ENCODE data around the gene LDLRAP1. TPM values are rescaled to one million over a fixed set of nuclear protein-coding genes. Genes with fewer than 3 reads are reported as not detected.
"Not testable (repeated sequence)": the region's sequence is repeated elsewhere in the genome, so short reads cannot be mapped to it uniquely, and the experiment has no call there.

LDLRAP1 gene, protein sequence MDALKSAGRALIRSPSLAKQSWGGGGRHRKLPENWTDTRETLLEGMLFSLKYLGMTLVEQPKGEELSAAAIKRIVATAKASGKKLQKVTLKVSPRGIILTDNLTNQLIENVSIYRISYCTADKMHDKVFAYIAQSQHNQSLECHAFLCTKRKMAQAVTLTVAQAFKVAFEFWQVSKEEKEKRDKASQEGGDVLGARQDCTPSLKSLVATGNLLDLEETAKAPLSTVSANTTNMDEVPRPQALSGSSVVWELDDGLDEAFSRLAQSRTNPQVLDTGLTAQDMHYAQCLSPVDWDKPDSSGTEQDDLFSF
- total RNA-seq (2014; rRNA removed; shearing (Covaris generic)) = 47.0 and 47.9 TPM in 2 replicates

DNA sequence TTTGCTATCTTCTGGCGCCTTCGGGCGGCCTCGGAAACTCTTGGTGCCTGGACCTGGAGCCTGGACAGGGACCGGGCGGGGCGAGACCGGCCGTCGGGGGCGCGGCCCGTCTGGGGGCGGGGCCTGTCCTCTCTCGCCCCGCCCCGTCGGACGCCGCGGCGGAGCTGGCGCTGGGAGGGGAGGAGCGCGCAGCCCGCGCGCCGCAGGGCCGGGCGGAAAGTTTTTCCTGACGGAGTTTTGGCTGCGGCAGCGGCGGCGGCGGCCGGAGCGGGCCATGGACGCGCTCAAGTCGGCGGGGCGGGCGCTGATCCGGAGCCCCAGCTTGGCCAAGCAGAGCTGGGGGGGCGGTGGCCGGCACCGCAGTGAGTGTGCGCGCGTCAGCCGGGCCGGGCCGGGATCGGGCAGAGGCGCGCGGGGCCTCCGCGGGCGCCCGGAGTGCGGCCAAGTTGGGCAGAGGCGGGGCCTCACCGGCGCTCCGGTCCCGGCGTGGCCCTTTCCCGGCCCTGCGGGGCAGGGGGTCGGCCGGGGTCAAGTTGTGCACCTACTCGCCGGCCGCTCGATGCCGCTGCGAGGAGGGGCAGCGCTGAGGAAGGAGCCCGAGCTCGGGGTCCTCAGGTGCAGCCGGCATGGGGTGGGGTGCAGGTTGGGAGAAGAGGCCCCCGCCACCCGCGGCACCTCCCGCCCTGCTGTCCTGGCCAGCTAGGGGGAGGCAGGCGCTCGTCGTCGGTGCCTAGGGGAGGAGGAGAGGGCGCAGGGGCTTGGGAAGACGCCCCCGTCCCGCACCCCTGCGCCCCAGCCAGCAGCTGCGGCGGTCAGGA lies at the start of gene LDLRAP1:
TSS of gene LDLRAP1 (plus strand) at position 182 of the 818 bp plus-strand sequence. CDS start at position 275, 93 bp downstream.
- Histone ChIP-seq H3K27me3 (ENCODE audit: control insufficient read depth, insufficient read depth, low read length) (peaks cover 5% of the 10 kb centered on the region), H3K36me3 (replicated peaks; ENCODE audit: control insufficient read depth, insufficient read depth, low read length) (no peaks in the 10 kb centered on the region), H3K4me3 (ENCODE audit: insufficient read depth, low read depth, low read length) (peak within 1 kb of the TSS; percentile 88)
- DNase-seq = peak; percentile 99

DNA sequence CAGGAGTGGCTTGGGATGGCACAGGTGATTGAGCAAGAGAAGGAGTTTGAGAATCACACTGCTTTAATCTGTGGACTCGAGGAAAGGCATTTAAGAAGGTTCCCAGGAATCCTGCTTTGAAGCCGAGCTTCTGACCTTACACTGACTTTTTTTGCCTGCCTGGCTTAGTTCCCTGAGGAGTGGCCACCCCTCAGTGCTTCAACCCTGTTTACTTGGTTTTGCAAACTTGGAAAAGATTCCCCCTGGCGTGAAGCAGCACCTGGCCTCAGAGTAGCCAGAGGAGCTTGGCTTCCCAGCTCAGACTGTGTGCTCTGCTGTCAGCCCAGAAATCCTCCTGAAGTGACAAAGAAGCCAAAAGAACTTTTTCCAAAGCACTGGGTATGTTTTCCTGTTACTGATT lies 48.5 kb upstream of the LDLRAP1 start:
- H3K36me3 ChIP-seq (replicated peaks; ENCODE audit: control insufficient read depth, insufficient read depth, low read length) = peaks cover 3% of the 10 kb centered on the region
- no peak overlapping the region for H3K4me3 ChIP-seq (ENCODE audit: insufficient read depth, low read depth, low read length)
- no peak for DNase-seq
- no peaks in the 10 kb centered on the region for H3K27me3 ChIP-seq (ENCODE audit: control insufficient read depth, insufficient read depth, low read length)

DNA sequence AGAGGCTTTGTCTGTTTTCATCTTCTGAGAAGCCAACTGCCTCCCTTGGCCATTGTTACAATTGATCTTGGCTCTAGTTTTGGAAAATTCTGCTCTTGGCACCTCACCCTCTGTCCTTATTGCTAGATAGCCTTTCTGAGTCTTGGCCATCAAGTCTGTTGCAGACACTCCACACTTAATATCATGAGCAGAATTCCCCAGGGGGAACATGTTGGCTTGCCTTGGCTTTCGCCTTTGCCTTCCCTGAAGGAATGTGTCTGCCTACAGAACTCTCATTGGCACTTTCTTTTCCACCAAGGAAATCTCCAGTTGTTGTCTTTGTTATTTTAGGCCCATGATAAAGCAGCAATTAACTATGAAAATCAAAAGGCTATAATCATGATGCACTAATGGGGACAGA lies 42.7 kb upstream of the LDLRAP1 start:
- H3K36me3 ChIP-seq (replicated peaks; ENCODE audit: control insufficient read depth, insufficient read depth, low read length) = peaks cover 2% of the 10 kb centered on the region; the same call in 1 of the 2 replicates
- no peak for DNase-seq
- no peak overlapping the region for H3K4me3 ChIP-seq (ENCODE audit: insufficient read depth, low read depth, low read length)
- no peaks in the 10 kb centered on the region for H3K27me3 ChIP-seq (ENCODE audit: control insufficient read depth, insufficient read depth, low read length)

DNA sequence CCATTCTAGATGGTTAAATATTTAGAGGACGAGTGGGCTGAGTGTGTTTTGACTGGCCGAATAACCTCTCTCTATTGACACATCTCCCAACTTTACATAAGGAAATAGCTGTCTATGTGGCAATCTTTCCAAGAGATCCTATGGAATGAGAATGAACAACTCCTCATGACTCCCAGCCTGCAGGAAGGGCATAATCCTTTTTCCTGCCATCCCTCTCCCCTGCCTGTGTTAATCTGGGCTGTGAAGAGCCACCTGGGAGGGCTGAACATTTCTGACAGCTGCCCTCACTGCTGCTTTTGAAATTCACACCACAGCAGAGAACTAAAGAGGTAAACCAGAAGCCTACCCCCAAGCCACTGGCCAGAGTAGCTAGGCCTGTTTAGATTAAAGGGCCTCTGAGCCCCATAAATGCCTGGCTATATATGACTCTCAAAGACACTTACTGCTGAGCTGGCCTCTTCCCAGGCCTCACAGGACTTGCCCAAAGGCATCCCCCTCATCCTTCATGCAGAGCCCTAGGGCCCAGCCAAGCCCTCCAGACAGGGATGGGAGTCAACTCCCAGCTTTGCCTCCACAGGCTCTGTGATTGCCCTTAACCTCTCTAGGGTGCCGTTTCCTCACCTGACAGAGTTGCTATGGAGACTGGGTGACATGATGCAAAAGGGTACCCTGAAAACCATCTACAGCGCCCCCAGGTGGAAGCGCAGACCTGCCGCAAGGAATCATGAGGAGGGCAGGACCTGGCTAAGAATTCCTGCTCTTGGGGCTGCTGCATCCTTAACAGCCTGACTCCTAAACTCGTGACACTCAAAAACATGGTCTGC lies 42.0 kb upstream of the LDLRAP1 start:
- peak; percentile 77 for DNase-seq
- H3K4me3 ChIP-seq (ENCODE audit: insufficient read depth, low read depth, low read length) = no peak overlapping the region
- no peaks in the 10 kb centered on the region for H3K27me3 ChIP-seq (ENCODE audit: control insufficient read depth, insufficient read depth, low read length)
- H3K36me3 ChIP-seq (replicated peaks; ENCODE audit: control insufficient read depth, insufficient read depth, low read length) = peaks cover 2% of the 10 kb centered on the region; the same call in 1 of the 2 replicates

DNA sequence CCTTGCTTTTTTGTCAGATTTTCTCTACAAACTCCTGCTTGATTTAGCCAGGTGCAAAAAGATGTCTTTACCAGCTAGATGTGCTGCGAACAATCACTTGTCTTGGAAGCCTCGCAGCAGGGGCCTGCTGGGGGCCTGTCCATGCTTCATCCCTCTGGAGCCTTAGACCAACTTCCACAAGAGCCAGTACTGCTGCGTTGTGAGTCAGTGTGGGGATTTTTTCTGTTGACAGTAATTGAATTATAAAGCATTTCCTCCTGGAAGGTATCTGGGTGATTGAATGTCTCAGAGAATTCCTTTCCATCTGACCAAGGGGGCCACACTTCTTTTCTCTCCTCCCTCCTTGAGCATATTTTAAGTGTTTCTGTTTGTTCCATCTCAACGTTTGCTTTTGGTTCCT lies 40.4 kb upstream of the LDLRAP1 start:
- no peak overlapping the region for H3K4me3 ChIP-seq (ENCODE audit: insufficient read depth, low read depth, low read length)
- no peaks in the 10 kb centered on the region for H3K27me3 ChIP-seq (ENCODE audit: control insufficient read depth, insufficient read depth, low read length)
- DNase-seq = no peak
- H3K36me3 ChIP-seq (replicated peaks; ENCODE audit: control insufficient read depth, insufficient read depth, low read length) = no peaks in the 10 kb centered on the region

DNA sequence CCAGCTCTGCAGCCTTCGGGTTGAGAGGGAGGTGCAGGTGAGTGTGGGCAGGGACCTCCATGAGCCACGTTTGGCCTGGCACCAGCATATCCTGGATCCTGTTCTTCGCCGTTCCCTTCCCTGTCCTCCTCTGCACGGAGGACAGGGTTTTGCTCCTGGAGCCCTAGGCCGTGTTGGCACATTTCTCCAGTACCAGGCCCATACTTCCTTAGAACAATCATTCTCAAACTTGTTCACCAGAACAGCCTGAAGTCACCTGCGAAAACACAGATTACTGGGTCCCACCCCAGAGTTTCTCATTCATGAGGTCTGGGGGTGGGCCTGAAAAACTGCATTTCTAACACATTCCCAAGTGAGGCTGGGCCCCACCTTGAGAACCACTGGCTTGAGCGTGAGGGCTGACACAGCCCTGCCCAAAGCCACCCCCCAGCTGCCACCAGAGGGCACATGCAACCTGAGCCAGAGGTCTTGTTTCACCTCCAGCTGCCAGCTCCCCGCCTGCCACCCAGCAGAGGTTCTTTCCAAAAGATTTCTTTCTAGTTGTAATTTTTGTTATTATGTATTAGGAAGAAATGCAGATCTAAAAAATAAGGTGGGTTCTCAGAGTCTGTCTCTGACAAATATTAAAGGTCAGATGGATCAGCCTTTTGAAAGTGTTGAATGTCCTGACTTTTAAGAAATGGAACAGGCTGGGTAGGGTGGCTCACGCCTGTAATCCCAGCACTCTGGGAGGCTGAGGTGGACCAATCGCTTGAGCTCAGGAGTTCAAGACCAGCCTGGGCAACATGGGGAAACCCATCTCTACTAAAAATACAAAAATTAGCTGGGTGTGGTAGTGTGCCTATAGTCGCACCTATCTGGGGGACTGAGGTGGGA lies 39.6 kb upstream of the LDLRAP1 start:
- Histone ChIP-seq H3K27me3 (ENCODE audit: control insufficient read depth, insufficient read depth, low read length) (no peaks in the 10 kb centered on the region), H3K36me3 (replicated peaks; ENCODE audit: control insufficient read depth, insufficient read depth, low read length) (no peaks in the 10 kb centered on the region), H3K4me3 (ENCODE audit: insufficient read depth, low read depth, low read length) (no peak overlapping the region)
- peak; percentile 77 for DNase-seq

DNA sequence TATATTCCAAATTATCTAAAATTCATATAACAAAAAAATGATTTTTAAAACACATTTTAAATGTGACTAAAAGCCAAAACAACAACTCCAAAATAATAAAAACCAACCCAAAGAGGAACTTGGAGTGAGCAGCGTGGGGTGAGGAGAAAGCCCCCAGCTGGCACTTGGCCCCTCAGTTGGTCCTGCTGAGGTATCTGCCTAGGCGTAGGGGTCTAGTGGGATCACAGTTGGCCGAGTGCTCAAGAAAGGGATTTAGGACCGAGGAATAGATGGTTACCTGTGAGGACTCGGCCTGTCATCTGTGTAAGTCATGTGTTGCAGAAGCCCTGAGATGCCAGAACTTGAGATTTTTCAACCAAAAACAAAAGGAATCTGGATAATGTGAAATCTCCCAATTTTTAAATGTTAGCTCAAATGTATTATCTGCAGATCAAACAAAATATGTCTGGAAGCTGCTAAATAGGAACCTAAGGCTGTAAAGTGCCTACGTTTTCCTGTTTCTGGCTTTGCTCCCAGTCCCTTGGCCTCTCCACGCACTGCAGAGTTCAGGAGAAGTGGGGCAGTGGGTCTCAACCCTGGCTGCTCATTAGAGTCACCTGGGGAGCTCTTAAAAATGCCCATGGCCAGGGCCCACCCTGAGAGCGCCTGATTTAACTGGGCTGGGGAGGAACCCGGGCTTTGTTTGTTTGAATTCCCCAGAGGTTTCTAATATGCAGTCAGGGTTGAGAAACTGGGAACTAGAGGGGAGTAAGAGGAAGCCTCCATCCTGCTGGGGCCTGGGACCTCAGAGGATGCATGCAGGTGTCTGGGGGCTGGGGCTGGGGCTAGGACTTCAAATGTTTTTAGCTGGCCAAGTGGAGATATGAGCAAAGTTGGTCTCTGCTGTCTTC lies 38.5 kb upstream of the LDLRAP1 start:
- H3K36me3 ChIP-seq (replicated peaks; ENCODE audit: control insufficient read depth, insufficient read depth, low read length) = no peaks in the 10 kb centered on the region
- H3K27me3 ChIP-seq (ENCODE audit: control insufficient read depth, insufficient read depth, low read length) = no peaks in the 10 kb centered on the region
- H3K4me3 ChIP-seq (ENCODE audit: insufficient read depth, low read depth, low read length) = no peak overlapping the region
- no peak for DNase-seq

DNA sequence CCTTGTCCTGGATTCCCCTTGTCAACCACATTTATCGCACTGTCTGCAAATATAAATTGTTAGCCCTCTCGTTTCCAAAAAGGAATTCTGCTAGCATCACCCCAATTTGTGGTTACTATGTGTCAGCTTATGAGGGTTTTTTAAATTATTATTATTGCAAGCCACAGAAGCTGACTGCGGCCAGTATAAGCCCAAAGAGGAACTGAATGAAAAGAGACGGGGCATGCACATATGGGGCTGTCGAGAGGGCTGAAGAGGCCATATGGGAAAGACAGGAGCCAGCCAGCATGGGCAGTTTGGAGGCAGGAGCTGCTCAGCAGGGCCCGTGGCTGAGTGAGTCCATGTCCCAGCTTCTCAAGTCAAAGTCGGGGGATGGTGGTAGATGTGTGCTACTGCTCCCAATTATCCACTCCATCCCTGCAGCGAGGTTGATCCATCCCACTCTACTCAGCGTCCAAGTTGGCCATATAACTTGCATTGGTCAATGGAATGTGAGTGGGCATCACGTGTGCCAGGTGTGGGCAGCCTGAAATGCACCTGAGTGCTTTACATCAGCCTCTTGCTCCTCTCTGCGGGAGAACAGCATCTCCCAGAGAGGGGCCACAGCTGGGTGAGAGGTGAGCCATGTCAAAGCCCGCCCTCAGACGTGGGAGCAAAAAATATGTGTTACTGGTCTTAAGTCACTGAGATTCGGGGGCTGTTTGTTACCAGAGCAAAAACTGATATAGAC lies 37.6 kb upstream of the LDLRAP1 start:
- DNase-seq = no peak
- Histone ChIP-seq H3K36me3 (replicated peaks; ENCODE audit: control insufficient read depth, insufficient read depth, low read length) (no peaks in the 10 kb centered on the region), H3K27me3 (ENCODE audit: control insufficient read depth, insufficient read depth, low read length) (no peaks in the 10 kb centered on the region), H3K4me3 (ENCODE audit: insufficient read depth, low read depth, low read length) (no peak overlapping the region)

DNA sequence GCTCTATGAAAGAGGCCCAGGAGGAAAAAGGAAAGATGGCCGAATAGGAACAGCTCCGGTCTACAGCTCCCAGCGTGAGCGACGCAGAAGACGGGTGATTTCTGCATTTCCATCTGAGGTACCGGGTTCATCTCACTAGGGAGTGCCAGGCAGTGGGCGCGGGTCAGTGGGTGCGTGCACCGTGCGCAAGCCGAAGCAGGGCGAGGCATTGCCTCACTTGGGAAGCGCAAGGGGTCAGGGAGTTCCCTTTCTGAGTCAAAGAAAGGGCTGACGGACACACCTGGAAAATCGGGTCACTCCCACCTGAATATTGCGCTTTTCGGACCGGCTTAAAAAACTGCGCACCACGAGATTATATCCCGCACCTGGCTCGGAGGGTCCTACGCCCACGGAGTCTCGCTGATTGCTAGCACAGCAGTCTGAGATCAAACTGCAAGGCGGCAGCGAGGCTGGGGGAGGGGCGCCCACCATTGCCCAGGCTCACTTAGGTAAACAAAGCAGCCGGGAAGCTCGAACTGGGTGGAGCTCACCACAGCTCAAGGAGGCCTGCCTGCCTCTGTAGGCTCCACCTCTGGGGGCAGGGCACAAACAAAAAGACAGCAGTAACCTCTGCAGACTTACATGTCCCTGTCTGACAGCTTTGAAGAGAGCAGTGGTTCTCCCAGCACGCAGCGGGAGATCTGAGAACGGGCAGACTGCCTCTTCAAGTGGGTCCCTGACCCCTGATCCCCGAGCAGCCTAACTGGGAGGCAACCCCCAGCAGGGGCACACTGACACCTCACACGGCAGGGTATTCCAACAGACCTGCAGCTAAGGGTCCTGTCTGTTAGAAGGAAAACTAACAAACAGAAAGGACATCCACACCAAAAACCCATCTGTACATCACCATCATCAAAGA lies 36.6 kb upstream of the LDLRAP1 start:
- H3K36me3 ChIP-seq (replicated peaks; ENCODE audit: control insufficient read depth, insufficient read depth, low read length); DNase-seq; H3K27me3 ChIP-seq (ENCODE audit: control insufficient read depth, insufficient read depth, low read length): not testable (repeated sequence)
- peak overlapping the region; percentile 30 for H3K4me3 ChIP-seq (ENCODE audit: insufficient read depth, low read depth, low read length)

DNA sequence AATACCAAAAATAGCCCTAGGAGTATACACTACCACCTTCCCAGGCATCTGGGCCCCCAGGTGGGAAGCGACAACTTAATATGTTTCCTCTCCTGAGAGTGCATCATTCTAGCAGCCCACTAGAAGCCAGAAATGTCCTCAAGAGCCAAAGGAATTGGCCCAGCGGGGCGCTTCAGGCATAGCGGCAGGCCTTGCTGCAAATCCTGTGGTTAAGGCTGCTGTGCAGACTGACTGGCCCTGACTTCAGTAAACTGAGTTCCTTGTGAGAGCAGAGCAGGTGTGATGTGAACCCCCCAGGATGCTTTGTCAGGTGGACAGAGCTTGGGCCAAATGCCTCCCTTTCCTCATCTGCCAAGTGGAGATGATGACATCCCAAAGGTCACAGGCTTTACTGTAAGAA lies 29.7 kb upstream of the LDLRAP1 start:
- DNase-seq = no peak
- H3K4me3 ChIP-seq (ENCODE audit: insufficient read depth, low read depth, low read length) = no peak overlapping the region

DNA sequence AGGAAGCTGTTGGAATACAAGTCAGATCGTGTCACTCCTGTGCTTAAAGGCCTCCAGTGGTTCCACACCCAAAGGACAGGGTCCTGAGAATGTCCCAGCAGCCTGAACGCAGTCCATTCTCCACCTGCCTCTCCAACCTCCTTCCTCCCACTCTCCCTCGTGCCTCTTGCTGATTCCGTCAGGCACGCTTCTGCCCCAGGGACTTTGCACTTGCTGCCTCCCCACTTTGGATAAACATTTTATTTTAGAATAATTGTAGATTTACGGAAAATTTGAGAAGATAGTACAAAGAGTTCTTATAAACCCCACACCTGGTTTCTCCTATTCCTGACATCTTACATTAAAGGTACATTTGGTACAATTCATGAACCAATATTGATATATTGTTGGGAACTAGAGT lies 28.4 kb upstream of the LDLRAP1 start:
- Histone ChIP-seq H3K4me3 (ENCODE audit: insufficient read depth, low read depth, low read length) (no peak overlapping the region), H3K27me3 (ENCODE audit: control insufficient read depth, insufficient read depth, low read length) (no peaks in the 10 kb centered on the region), H3K36me3 (replicated peaks; ENCODE audit: control insufficient read depth, insufficient read depth, low read length) (no peaks in the 10 kb centered on the region)
- DNase-seq = no peak

More for the DNA sequence above, 29.7 kb upstream of the LDLRAP1 start:
- no peaks in the 10 kb centered on the region for H3K36me3 ChIP-seq (replicated peaks; ENCODE audit: control insufficient read depth, insufficient read depth, low read length)
- no peaks in the 10 kb centered on the region for H3K27me3 ChIP-seq (ENCODE audit: control insufficient read depth, insufficient read depth, low read length)

DNA sequence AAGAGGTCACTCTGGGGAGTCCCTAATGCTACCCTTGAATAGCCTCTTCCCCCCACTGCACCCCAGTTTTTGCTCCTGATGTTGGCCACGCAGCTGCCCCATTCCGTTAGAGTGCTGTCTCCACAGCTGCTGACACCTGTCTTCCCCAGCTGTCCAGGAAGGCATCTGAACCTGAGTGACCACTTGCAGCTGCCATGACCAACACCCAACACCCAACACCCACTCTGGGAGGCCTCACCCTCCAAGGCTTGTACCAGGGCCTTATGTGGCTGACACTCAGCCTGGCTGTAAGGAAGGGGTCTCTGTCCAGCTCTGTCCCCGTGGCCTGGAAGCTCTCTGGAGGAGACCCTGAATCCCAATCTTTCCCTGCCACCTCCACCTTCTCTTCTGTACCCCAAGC lies 26.7 kb upstream of the LDLRAP1 start:
- no peaks in the 10 kb centered on the region for H3K27me3 ChIP-seq (ENCODE audit: control insufficient read depth, insufficient read depth, low read length)
- no peaks in the 10 kb centered on the region for H3K36me3 ChIP-seq (replicated peaks; ENCODE audit: control insufficient read depth, insufficient read depth, low read length)
- no peak for DNase-seq
- H3K4me3 ChIP-seq (ENCODE audit: insufficient read depth, low read depth, low read length) = no peak overlapping the region
